Activated CD8-positive, alpha-beta T cell treated with anti-CD3 and anti-CD28 coated beads, Interleukin-2, amount 10 ng/mL, durations not matched to agents 7 days and 5 days (primary cell): Measurements from ENCODE around the gene IFIT2. TPM values are rescaled to one million over a fixed set of nuclear protein-coding genes. Genes with fewer than 3 reads are reported as not detected.

Source experiments
- ATAC-seq: fragments of 150-1000 bp; cut with Tn5 transposase; one replicate; pipeline ENCODE4 v1.10.0; 2021; ENCODE audit warnings: moderate library complexity
- CTCF ChIA-PET: fragments of 350-600 bp; sonication (Branson Sonifier 250); formaldehyde crosslinking; loops from one replicate; lab custom pipeline; 2021; ENCODE audit warnings: antibody characterized with exemption; lab: Charles Lee
- POLR2A ChIA-PET: fragments of 350-600 bp; sonication (Branson Sonifier 250); formaldehyde crosslinking; loops from one replicate; lab custom pipeline; 2021; ENCODE audit warnings: antibody characterized with exemption; lab: Charles Lee
- DNase-seq: peaks from one replicate; pipeline ENCODE4 v3.0.0-alpha.2; 2020
- H3K27ac Mint-ChIP-seq: one replicate; pipeline ENCODE4 v1.8.0; 2021; ENCODE audit warnings: mild to moderate bottlenecking, mixed read lengths
- H3K27me3 Mint-ChIP-seq: one replicate; pipeline ENCODE4 v1.8.0; 2021; ENCODE audit warnings: low read depth, mixed read lengths
- H3K36me3 Mint-ChIP-seq: one replicate; pipeline ENCODE4 v1.8.0; 2021; ENCODE audit warnings: low read depth, mixed read lengths
- H3K4me1 Mint-ChIP-seq: one replicate; pipeline ENCODE4 v1.8.0; 2021; ENCODE audit warnings: low read depth, mixed read lengths
- H3K4me3 Mint-ChIP-seq: one replicate; pipeline ENCODE4 v1.8.0; 2021; ENCODE audit warnings: mild to moderate bottlenecking, mixed read lengths
- H3K9me3 Mint-ChIP-seq: one replicate; pipeline ENCODE4 v1.8.0; 2022; ENCODE audit warnings: mixed read lengths; ENCODE audit not compliant: insufficient read depth
- total RNA-seq, 2 experiments: library from RNA; stranded (reverse); gene quantifications; one replicate each; pipeline ENCODE4 v1.2.3, GENCODE V29; 2021

IFIT2 gene
- total RNA-seq, 2 experiments from 2014 or later: 7.3 TPM

DNA sequence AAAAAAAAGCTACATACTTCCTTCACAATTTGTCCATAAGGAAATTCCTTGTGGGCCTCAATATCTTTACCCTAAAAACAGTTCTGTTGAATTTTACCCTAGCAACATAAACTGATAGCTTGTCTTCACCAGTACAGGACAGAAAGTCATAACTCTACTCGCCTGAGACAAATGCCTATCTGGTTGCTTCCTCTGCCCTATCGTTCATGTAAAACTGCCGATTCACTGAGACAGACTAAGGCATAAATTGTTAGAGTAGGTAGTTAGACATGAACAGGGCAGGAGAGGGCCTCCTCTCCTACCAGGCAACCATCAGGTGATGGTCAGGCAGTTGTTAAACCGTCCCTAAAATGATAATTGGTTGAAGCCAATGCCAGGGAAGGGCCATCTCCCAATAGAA lies 51.0 kb downstream of the IFIT2 start:
- no peaks in the 10 kb centered on the region for H3K9me3 Mint-ChIP-seq
- ATAC-seq: no peak
- peaks cover 19% of the 10 kb centered on the region for H3K4me1 Mint-ChIP-seq
- no peaks in the 10 kb centered on the region for H3K36me3 Mint-ChIP-seq
- DNase-seq: no peak
- no peak overlapping the region for H3K4me3 Mint-ChIP-seq
- no peak overlapping the region for H3K27ac Mint-ChIP-seq
- CTCF ChIA-PET: interaction anchor here (0.9 to 1.0 kb wide), 2 partner anchors 17 to 532 kb away, joined by 3 read pairs; no protein-coding TSS in a partner anchor
- peaks cover 13% of the 10 kb centered on the region for H3K27me3 Mint-ChIP-seq
- POLR2A ChIA-PET: interaction anchor here (1.1 kb wide), 1 partner anchor 13 kb away, joined by 3 read pairs; no protein-coding TSS in a partner anchor

GRCh38 chr10:89355394-89355931 lies 53.6 kb downstream of the IFIT2 start:
- no peak for DNase-seq
- ChIA-PET CTCF (interaction anchor here (2.2 kb wide), 1 partner anchor 14 kb away, joined by 9 read pairs; no protein-coding TSS in a partner anchor), POLR2A (no interaction called here)
- no peak for ATAC-seq
- no peak overlapping the region for H3K27ac Mint-ChIP-seq
- H3K9me3 Mint-ChIP-seq: no peaks in the 10 kb centered on the region
- H3K27me3 Mint-ChIP-seq: peaks cover 11% of the 10 kb centered on the region
- peaks cover 19% of the 10 kb centered on the region for H3K4me1 Mint-ChIP-seq
- H3K36me3 Mint-ChIP-seq: no peaks in the 10 kb centered on the region
- no peak overlapping the region for H3K4me3 Mint-ChIP-seq

DNA sequence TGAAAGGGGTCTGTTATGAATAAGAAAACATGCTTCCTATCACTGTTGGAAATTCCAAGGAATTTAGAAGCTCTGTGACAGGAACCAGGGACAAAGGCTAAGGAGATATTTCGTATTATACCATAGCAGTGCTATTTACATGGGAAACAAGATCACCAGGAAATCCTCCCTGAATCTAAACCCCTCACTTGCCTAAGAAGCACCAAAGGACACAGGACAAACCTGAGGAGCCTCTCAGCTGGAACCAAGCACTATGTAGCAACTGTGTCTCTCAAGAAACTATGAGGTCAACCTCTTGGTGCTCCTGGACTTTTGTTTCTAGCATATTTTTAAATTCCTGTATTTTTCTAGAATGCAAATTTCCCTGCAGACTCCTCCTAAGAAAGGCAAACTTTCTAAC lies 55.2 kb downstream of the IFIT2 start:
- Mint-ChIP-seq H3K9me3 (no peaks in the 10 kb centered on the region), H3K27ac (no peak overlapping the region), H3K4me1 (peaks cover 2% of the 10 kb centered on the region), H3K4me3 (no peak overlapping the region), H3K27me3 (peaks cover 14% of the 10 kb centered on the region), H3K36me3 (no peaks in the 10 kb centered on the region)
- CTCF ChIA-PET: interaction anchor here (2.2 kb wide), 1 partner anchor 12 kb away, joined by 9 read pairs; no protein-coding TSS in a partner anchor
- ATAC-seq (no peak), DNase-seq (no peak)
- POLR2A ChIA-PET: no interaction called here

- Mint-ChIP-seq H3K9me3 (no peaks in the 10 kb centered on the region), H3K36me3 (no peaks in the 10 kb centered on the region), H3K4me3 (no peak overlapping the region), H3K4me1 (no peaks in the 10 kb centered on the region), H3K27me3 (peaks cover 10% of the 10 kb centered on the region), H3K27ac (no peak overlapping the region)
- ATAC-seq (no peak), DNase-seq (no peak)
- CTCF ChIA-PET: interaction anchor here (1.2 kb wide), 1 partner anchor 11 kb away, joined by 4 read pairs; no protein-coding TSS in a partner anchor
- POLR2A ChIA-PET: no interaction called here
Observed at GRCh38 chr10:89357975-89358374, 56.1 kb downstream of the IFIT2 start.

Other genes with a start within 250 kb of the IFIT2 start
- gene CH25H, start 94.7 kb upstream of the IFIT2 start, total RNA-seq: not detected
- gene LIPA, start 50.3 kb upstream of the IFIT2 start, total RNA-seq: 10 to 100 TPM; 23.5 to 29.2 TPM
- gene IFIT3, start 26.0 kb downstream of the IFIT2 start, total RNA-seq: 10 to 100 TPM; 42.8 to 43.7 TPM
- gene IFIT1B, start 76.0 kb downstream of the IFIT2 start, total RNA-seq: not detected
- 10 to 100 TPM; 29.8 to 31.8 TPM for gene IFIT1, start 90.6 kb downstream of the IFIT2 start, total RNA-seq
- 10 to 100 TPM; 22.5 to 22.7 TPM for gene IFIT5, start 112.5 kb downstream of the IFIT2 start, total RNA-seq
- not detected for gene SLC16A12, start 233.5 kb downstream of the IFIT2 start, total RNA-seq